Endothelial cell of umbilical vein (primary cell): ENCODE measurements around the gene SLC44A2. TPM values are rescaled to one million over a fixed set of nuclear protein-coding genes. Genes with fewer than 3 reads are reported as not detected.

Experiments
- BruUV-seq: library from RNA; stranded (reverse); fragments of 400-500 nt; replicated peaks from 2 replicates; lab custom pipeline; 2021; lab: Mats Ljungman, UMichigan
- CTCF ChIA-PET: fragments of 300-600, 350-600 bp; sonication (Branson Sonifier 250); formaldehyde crosslinking; loops from one replicate; lab custom pipeline; 2021; ENCODE audit warnings: antibody characterized with exemption, inconsistent platforms; lab: Charles Lee
- POLR2A ChIA-PET: fragments of 300-600, 350-600 bp; sonication (Branson Sonifier 250); formaldehyde crosslinking; loops from one replicate; lab custom pipeline; 2021; ENCODE audit warnings: antibody characterized with exemption, inconsistent platforms; lab: Charles Lee
- DNase-seq: peaks from one replicate; pipeline ENCODE4 v3.0.0-alpha.2; 2011; ENCODE audit warnings: low read depth, low spot score
- FAIRE-seq: peaks from 2 replicates; lab custom pipeline; 2011; peaks lifted over from hg19 to GRCh38; lab: Jason Lieb, UNC
- H2AFZ ChIP-seq: 2 replicates; pipeline ENCODE4 v1.6.0; 2012; ENCODE audit warnings: low read depth, low read length, control low read depth, inconsistent platforms
- H3K27ac ChIP-seq: 2 replicates; pipeline ENCODE4 v1.5.1; 2011; ENCODE audit warnings: low read depth, mild to moderate bottlenecking, control low read depth, low read length, moderate library complexity; ENCODE audit not compliant: insufficient read depth
- H3K27me3 ChIP-seq, 2 experiments: 2 replicates each; pipeline versions ENCODE4 v1.6.0 to v1.6.1; 2011; ENCODE audit warnings: low read length in 2 of 2, mixed read lengths in 1 of 2; ENCODE audit not compliant: control insufficient read depth in 2 of 2, insufficient read depth in 2 of 2
- H3K36me3 ChIP-seq, 2 experiments: 2 replicates in 1 of 2; 3 replicates in 1 of 2; pipeline ENCODE4 v1.5.1; 2011; ENCODE audit warnings: low read length in 2 of 2, mild to moderate bottlenecking in 1 of 2, moderate library complexity in 1 of 2; ENCODE audit not compliant: control insufficient read depth in 2 of 2, insufficient read depth in 2 of 2; ENCODE audit errors: extremely low read depth in 1 of 2
- H3K4me1 ChIP-seq: 3 replicates; pipeline ENCODE4 v1.5.1; 2011; ENCODE audit warnings: mild to moderate bottlenecking, low read length; ENCODE audit not compliant: control insufficient read depth, insufficient read depth; ENCODE audit errors: extremely low read depth
- H3K4me2 ChIP-seq: 2 replicates; pipeline ENCODE4 v1.6.1; 2011; ENCODE audit warnings: low read length, control low read depth, mixed read lengths; ENCODE audit not compliant: insufficient read depth
- H3K4me3 ChIP-seq, 3 experiments: fragments of 200-600 bp in 1 of 3; sonication (generic), shearing (Covaris generic) in 1 of 3; replicated peaks in 1 of 3; 2 replicates each; pipeline ENCODE4 v1.5.1; 2011 to 2016; ENCODE audit warnings: control low read depth in 3 of 3, low read length in 3 of 3, mild to moderate bottlenecking in 2 of 3, inconsistent platforms in 1 of 3, low read depth in 1 of 3, moderate library complexity in 1 of 3; ENCODE audit not compliant: insufficient read depth in 1 of 3
- H3K79me2 ChIP-seq: 2 replicates; pipeline ENCODE4 v1.6.0; 2012; ENCODE audit warnings: low read length, inconsistent platforms; ENCODE audit not compliant: control insufficient read depth, insufficient read depth
- H3K9ac ChIP-seq: replicated peaks from 2 replicates; pipeline ENCODE3; 2011; ENCODE audit warnings: low read length, control low read depth; ENCODE audit not compliant: insufficient read depth; ENCODE audit errors: extremely low read depth
- H3K9me1 ChIP-seq: replicated peaks from 3 replicates; pipeline ENCODE4 v1.6.0; 2011; ENCODE audit warnings: mild to moderate bottlenecking, low read length; ENCODE audit not compliant: control insufficient read depth, insufficient read depth; ENCODE audit errors: extremely low read depth
- H3K9me3 ChIP-seq: replicated peaks from 2 replicates; pipeline ENCODE4 v1.5.1; 2012; ENCODE audit warnings: low read length, inconsistent platforms; ENCODE audit not compliant: control insufficient read depth, insufficient read depth
- H4K20me1 ChIP-seq: replicated peaks from 2 replicates; pipeline ENCODE3; 2011; ENCODE audit warnings: mild to moderate bottlenecking, low read length; ENCODE audit not compliant: control insufficient read depth, insufficient read depth; ENCODE audit errors: extremely low read depth
- CTCF ChIP-seq, 2 donors: IDR thresholded peaks; 1 replicate in 1 of 2; 2 replicates in 1 of 2; pipeline ENCODE4 v1.5.1; 2011; ENCODE audit warnings: low read length in 2 of 2, mild to moderate bottlenecking in 2 of 2, moderate library complexity in 2 of 2, control low read depth in 1 of 2, inconsistent platforms in 1 of 2, low read depth in 1 of 2; ENCODE audit not compliant: insufficient read depth in 1 of 2; ENCODE audit errors: extremely low read depth in 1 of 2
- EZH2 ChIP-seq: IDR thresholded peaks from 2 replicates; pipeline ENCODE4 v1.6.1; 2012; ENCODE audit warnings: borderline replicate concordance, low read depth, mild to moderate bottlenecking, moderate library complexity, low read length, inconsistent platforms; ENCODE audit not compliant: severe bottlenecking
- FOS ChIP-seq: IDR thresholded peaks from 2 replicates; pipeline ENCODE4 v1.6.1; 2011; ENCODE audit warnings: mild to moderate bottlenecking, low read length, moderate library complexity, borderline replicate concordance; ENCODE audit not compliant: insufficient read depth
- GATA2 ChIP-seq: IDR thresholded peaks from 2 replicates; pipeline ENCODE4 v1.7.0; 2011; ENCODE audit warnings: low read depth, mild to moderate bottlenecking, moderate library complexity, mixed read lengths, low read length; ENCODE audit not compliant: insufficient read length, insufficient read depth
- JUN ChIP-seq: IDR thresholded peaks from 2 replicates; pipeline ENCODE4 v1.6.1; 2011; ENCODE audit warnings: borderline replicate concordance, low read depth; ENCODE audit not compliant: insufficient read length, insufficient read depth
- MAX ChIP-seq: IDR thresholded peaks from 2 replicates; pipeline ENCODE4 v1.6.1; 2011; ENCODE audit not compliant: insufficient read depth, insufficient read length
- MYC ChIP-seq: IDR thresholded peaks from one replicate; pipeline ENCODE4 v1.6.1; 2011; ENCODE audit warnings: mild to moderate bottlenecking, low read depth, low read length
- POLR2A ChIP-seq: IDR thresholded peaks from 2 replicates; pipeline ENCODE4 v1.6.1; 2012; ENCODE audit warnings: low read depth, mild to moderate bottlenecking, control low read depth, low read length
- POLR2AphosphoS5 ChIP-seq: IDR thresholded peaks from 2 replicates; pipeline ENCODE4 v1.6.1; 2012; ENCODE audit warnings: low read depth, mild to moderate bottlenecking, control low read depth, low read length, moderate library complexity; ENCODE audit not compliant: insufficient read depth
- dilution Hi-C: fragments of 300-500 bp; cut with MboI; formaldehyde crosslinking; loops from one replicate; pipeline ENCODE4 v1.15.0; 2019; ENCODE audit warnings: low sequenced_read_pairs; ENCODE audit not compliant: extremely low pct_ligation_motif_present
- intact Hi-C: fragments of 100-400 bp; cut with micrococcal nuclease; formaldehyde crosslinking; loops from one replicate; pipeline ENCODE4 v1.10.0; 2022
- polyA plus RNA-seq, 4 experiments: library from polyadenylated mRNA; depleted of rRNA in 3 of 4; stranded (reverse) in 3 of 4; unstranded in 1 of 4; fragments of >200 nt; gene quantifications; 2 replicates each; pipeline versions ENCODE4 v1.2.1 to v1.2.3, GENCODE V29; 2011 to 2012; ENCODE audit warnings: missing spikeins in 1 of 4
- total RNA-seq: library from RNA; stranded (reverse); gene quantifications from 2 replicates; pipeline ENCODE4 v1.2.3, GENCODE V29; 2021

Gene SLC44A2
- total and polyA plus RNA-seq, 2 donors (not counting 3 experiments of a cell fraction or from before 2014, with no cell fraction given) = 97.7 to 130 TPM

GRCh38 chr19:10677751-10678150, 52.4 kb downstream of the SLC44A2 start:
- H3K9me3 ChIP-seq = no peaks in the 10 kb centered on the region
- H2AFZ ChIP-seq = no peak overlapping the region
- H3K79me2 ChIP-seq = peaks cover 33% of the 10 kb centered on the region
- no TSS peak for BruUV-seq
- ChIA-PET POLR2A (no interaction called here), CTCF (no interaction called here)
- DNase-seq (no peak), FAIRE-seq (no peak)
- no peaks in the 10 kb centered on the region for H3K4me1 ChIP-seq
- H3K4me2 ChIP-seq = no peak overlapping the region
- intact Hi-C loops = no loop called here
- dilution Hi-C loops = no loop called here
- H3K9ac ChIP-seq = no peak overlapping the region
- TF ChIP-seq POLR2AphosphoS5 (no peak), EZH2 (no peak)
- no peaks in the 10 kb centered on the region for H3K9me1 ChIP-seq
- H3K27me3 ChIP-seq = no peaks in the 10 kb centered on the region
- H3K4me3 ChIP-seq = no peak overlapping the region
- no peaks in the 10 kb centered on the region for H4K20me1 ChIP-seq
- peaks cover 43 to 66% of the 10 kb centered on the region in 2 experiments for H3K36me3 ChIP-seq
- no peak overlapping the region for H3K27ac ChIP-seq

- H2AFZ ChIP-seq = no peak overlapping the region
- dilution Hi-C loops = no loop called here
Observed at GRCh38 chr19:10678813-10679212, 53.5 kb downstream of the SLC44A2 start.

More at GRCh38 chr19:10678813-10679212, 53.5 kb downstream of the SLC44A2 start:
- no TSS peak for BruUV-seq
- no peak for TF ChIP-seq CTCF (IDR thresholded peaks at IDR 0.05; ENCODE audit: extremely low read depth in 1 of 2, insufficient read depth in 1 of 2, low read depth in 1 of 2, low read length in 2 of 2)
- no peak for TF ChIP-seq GATA2
- TF ChIP-seq POLR2A = no peak
- no peak for TF ChIP-seq FOS
- no peak for TF ChIP-seq MAX
- no peak for TF ChIP-seq MYC
- TF ChIP-seq JUN = no peak
- no peak for TF ChIP-seq POLR2AphosphoS5
- TF ChIP-seq EZH2 = no peak
- no peak overlapping the region for H3K9ac ChIP-seq
- H3K36me3 ChIP-seq = peaks cover 48 to 68% of the 10 kb centered on the region in 2 experiments
- H3K4me3 ChIP-seq = no peak overlapping the region
- intact Hi-C loops = no loop called here
- ChIA-PET CTCF (interaction anchor here (0.9 to 1.4 kb wide), 2 partner anchors 21 to 98 kb away, joined by 4 read pairs; no protein-coding TSS in a partner anchor), POLR2A (interaction anchor here (0.7 kb wide), 1 partner anchor 23 kb away, joined by 4 read pairs; no protein-coding TSS in a partner anchor)
- H4K20me1 ChIP-seq = no peaks in the 10 kb centered on the region
- no peaks in the 10 kb centered on the region for H3K27me3 ChIP-seq
- FAIRE-seq (no peak), DNase-seq (no peak)
- no peaks in the 10 kb centered on the region for H3K4me1 ChIP-seq
- no peak overlapping the region for H3K27ac ChIP-seq
- H3K79me2 ChIP-seq = peaks cover 23% of the 10 kb centered on the region
- no peak overlapping the region for H3K4me2 ChIP-seq
- H3K9me1 ChIP-seq = no peaks in the 10 kb centered on the region
- no peaks in the 10 kb centered on the region for H3K9me3 ChIP-seq
